HG03439 (cell line): ENCODE results near the gene HCN4.
"Not testable (repeated sequence)": the region's sequence is repeated elsewhere in the genome, so short reads cannot be mapped to it uniquely, and the experiment has no call there.

Experiments
- ATAC-seq: cut with Tn5 transposase; IDR thresholded peaks from one replicate; pipeline ENCODE4 v1.9.1; 2021; ENCODE audit warnings: mild to moderate bottlenecking, moderate library complexity; ENCODE audit not compliant: unreplicated experiment

Gene HCN4

GRCh38 chr15:73326157-73326556, 42.6 kb downstream of the HCN4 start:
- ATAC-seq, result no peak

DNA sequence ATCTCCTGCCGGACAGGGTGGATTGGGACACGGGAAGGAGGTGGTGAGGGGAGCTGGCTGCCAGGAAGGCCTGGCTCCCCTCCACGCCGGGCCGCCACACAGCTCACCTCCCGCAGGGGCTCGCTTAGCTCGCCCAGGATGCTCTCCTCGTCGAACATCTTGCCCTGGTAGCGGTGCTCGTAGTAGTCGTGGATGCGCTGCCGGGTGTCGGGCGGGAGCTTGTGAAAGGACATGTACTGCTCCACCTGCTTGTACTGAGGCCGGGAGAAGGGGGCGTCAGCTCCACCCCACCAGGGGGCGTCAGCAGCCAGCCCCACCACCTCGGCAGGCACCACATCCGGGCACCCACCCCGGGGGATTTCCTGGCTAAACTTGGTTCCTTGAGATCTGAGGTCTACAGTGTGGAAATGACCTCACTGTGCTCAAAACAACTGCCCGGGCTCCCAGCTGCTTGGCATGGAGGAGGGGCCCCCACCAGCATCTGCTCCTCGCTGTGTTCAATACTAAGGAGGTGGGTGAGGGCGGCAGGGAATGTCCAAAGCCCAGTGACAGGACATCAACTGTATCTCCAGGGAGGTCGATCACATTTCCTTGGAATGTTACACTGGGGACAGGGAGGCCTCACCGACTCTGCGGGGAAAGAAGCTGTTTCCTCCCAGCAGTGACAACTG, 43.4 kb downstream of the HCN4 start:
- no peak for ATAC-seq

DNA sequence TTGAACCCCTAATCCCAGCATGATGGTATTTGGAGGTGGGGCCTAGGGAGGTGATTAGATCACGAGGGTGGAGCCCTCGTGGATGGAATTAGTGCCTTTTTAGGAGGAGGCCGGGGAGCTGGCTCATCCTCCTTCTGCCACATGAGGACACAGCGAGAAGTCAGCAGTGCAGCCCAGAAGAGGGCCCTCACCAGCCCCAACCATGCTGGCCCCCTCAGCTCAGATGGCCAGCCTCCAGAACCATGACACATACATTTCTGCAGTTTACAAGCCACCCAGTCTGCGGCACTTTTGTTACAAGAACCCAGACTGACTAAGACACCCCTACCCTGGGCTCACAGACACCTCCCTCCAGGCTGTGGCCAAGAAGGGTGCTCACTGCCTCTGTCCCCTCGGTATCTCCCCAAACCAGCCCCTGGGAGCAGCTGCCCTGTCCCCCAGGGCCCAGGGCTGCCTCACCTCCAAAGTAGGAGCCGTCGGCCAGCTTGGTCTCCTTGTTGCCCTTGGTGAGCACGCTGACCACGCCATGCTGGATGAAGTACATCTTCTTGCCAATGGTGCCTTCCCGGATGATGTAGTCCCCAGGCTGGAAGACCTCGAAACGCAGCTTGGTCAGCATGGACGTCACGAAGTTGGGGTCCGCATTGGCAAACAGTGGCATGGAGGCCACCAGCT, 44.1 kb downstream of the HCN4 start:
- ATAC-seq, result no peak

DNA sequence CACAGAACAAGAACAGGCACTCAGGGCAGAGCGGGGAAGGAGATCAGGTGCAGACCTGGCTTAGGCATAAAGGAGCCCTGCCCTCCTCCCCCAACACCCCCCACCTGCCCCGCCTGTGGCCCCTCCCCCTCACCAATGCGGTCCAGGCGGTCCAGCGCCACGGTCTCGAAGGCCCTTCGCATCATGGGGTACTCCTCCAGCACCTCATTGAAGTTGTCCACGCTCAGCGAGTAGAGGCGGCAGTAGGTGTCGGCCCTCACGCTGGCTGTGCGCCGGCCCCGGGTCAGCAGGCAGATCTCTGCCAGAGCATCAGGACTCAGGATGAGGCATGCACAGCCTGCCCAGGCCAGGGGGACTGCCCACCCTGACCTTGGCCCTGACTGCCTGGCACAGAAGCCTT, 44.8 kb downstream of the HCN4 start:
- no peak for ATAC-seq

DNA sequence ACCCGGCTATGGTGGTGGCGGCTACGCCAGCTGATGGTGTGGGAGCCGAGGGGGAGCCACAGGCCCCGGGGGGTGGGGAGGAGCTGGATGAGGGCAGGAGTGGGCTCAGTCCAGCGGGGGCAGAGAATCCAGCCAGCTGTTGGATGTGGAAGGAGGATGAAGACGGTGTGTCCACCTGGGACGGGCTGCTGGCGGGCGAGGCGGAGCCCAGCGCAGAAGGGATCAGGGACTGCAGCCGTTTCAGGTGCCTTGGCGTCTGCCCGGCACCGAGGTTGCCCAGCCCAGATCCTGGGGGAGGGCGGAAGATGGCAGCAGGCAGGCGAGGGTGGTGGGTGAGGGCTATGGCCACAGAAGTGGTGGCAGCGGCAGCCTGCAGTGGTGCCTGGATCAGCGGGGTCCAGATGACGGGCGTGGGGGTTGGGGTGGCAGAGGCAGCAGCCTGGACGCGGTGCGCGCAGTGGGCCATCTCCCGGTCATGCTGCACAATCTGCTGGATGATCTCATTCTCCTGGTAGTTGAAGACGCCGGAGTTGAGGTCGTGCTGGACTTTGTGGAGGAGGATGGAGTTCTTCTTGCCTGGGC, 45.3 kb downstream of the HCN4 start:
- ATAC-seq, result no peak

DNA sequence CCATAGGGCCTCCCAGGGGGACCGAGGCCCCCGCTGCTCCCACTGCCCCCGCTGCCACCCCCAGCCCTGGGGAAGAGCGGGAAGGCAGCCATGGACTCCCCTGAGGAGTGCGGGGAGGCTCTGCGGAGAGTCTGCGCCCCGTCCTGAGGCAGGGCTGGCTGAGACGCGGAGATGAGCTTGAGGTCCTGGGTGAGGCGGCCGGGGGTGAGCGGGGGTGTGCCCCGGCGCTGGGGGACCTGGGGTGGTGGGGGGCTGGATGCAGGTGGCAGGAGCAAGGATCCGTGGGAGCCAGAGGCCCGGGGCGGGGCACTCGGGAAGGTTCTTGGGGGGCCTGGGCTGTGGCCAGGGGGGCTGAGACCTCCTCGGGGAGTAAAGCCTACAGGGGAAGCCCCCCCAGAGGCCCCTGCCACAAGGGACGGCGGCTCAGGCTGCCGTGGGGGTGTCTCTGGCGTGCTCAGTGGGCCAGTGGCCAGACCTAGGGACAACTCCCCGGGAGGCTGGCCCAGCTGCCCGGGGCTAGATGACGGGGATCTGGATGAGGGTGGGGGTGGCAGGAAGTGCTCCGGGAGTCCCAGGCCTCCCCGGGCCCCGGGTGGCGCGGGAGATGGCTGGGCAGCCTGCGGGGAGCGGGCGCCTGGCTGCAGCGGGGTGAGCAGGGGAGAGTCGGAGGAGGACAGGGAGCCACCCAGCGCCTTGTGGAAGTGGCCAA, 45.9 kb downstream of the HCN4 start:
- ATAC-seq, result no peak

- no peak for ATAC-seq
Measured at GRCh38 chr15:73321496-73322450, 47.0 kb downstream of the HCN4 start.

GRCh38 chr15:73320619-73321180, 48.1 kb downstream of the HCN4 start:
- no peak for ATAC-seq

GRCh38 chr15:73319460-73320245, 49.1 kb downstream of the HCN4 start:
- ATAC-seq, result no peak

GRCh38 chr15:73318463-73319351, 50.1 kb downstream of the HCN4 start:
- ATAC-seq, result no peak

DNA sequence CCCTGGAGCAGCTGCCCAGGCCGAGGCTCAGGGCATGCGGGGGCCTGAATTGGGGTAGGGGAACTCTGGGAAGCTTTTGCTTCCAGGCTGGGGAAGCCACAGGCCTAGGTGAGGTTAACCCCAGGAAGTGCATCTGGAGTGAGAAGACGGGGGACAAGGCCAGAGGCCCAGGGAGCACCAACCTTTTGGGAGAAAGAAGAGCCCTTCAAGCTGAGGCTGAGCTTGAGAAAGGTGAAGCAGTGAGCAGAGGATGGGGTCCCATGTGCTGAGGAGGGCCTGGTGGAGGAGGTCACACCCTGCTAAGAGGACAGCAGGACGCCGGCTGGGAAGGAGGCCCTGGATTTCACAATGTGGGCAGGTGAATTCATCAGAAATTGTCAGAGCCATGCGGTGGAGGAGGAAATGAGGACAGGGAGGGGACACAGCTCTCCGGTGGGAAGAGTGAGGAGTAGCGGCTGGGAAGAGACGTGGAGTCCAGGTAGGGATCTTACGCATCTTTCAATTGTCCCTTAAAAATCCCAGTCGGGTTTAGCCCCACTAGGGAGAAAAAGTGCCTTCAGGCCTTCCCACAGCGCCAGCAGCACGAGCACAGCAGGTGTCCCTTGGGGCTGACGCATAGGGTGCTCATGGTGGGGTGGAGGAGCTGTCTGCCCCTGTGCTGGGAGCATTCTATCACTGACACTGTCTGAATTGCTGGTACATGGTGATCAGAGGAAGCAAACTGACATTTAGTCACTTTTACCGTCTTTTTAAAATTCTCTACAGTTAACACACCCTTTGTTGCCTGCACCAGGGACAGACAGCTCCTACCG, 50.9 kb downstream of the HCN4 start:
- no peak for ATAC-seq

DNA sequence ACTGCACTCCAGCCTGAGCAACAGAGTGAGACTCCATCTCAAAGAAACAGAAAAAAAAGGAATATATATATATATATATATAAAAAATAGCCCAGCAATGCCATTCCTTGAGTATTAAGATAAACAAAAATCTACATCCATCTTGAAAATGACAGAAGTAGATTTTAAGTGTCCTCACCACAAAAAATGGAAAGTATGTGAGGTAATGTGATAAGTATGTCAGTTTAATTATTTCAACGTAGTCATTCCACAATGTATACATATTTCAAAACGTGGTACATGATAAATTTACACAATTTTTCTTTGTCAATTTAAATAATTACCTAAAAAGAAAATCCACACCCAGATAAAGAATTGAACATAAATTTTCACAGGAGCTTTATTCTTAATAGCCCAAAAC, 54.9 kb downstream of the HCN4 start:
- no peak for ATAC-seq

DNA sequence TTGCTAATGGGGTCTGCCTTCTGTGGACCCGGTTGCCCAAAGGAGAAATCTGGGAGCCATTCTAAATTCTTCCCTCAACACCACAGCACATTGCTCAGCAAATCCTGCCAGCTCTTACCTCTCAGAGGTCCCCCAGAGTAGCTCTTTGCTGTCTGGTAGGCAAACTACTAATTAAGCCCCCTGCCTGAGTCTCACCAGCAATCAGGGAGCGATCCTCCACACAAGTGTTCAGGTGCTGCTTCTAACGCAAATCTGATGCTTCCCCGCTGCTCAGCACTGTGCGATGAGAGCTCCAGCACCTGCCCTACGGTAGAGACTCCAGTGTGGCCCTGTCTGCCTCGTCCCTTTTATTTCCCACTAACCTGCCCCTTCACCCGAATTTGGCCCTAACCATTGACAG, 60.5 kb downstream of the HCN4 start:
- ATAC-seq, result no peak

DNA sequence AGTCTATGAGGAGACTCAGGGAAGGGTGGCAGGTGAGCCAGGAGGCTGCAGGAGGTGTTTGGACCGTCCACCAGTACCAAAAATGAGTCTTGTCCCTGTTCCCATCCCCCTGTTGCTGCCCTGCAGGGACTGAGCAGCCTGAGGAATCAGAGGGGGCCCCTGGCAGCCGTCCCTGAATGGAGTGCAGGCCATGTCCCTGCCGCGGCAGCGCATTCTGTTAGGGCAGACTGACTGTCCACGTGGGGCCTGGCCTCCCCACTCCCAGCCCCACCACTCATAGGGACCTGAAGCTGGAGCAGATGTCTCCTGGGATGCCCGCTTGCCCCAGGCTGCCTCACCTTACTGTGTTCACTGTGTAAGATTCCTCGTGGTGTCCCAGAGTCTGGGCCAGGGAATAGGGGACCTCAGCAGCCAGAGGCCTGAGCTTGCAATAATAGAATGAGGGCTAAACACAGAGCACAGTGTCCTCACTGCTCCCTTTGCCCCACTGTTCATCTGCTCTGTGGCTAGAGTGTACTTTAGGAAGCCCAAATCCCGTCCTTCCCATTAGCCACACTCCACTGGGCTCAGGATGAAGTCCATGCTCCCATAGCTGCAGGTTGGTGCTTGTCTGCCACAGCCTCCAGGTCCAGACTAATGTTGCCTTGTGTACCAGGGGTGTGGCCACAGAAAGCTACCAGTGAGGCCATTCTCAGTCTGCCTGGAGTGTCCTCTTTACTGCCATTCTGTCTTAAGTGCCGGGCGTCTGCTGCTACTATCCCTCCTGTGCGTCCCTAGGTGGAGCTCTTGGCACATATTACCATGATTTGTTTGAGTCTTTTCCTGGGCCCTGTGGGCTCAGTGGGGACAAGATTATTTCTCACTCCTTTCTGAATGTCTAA, 63.2 kb downstream of the HCN4 start:
- ATAC-seq, result no peak

- no peak for ATAC-seq
Measured at GRCh38 chr15:73303636-73304035, 65.1 kb downstream of the HCN4 start.

- not testable (repeated sequence) for ATAC-seq
Measured at GRCh38 chr15:73300286-73300685, 68.5 kb downstream of the HCN4 start.
